IPS-18a (cell line): Measurements from ENCODE around the gene ZNF512.

ENCODE experiments used
- H3K27ac ChIP-seq: one replicate; pipeline ENCODE4 v1.5.1; 2013; ENCODE audit warnings: low read length
- H3K27me3 ChIP-seq: one replicate; pipeline ENCODE4 v1.6.1; 2013; ENCODE audit warnings: mild to moderate bottlenecking, low read length; ENCODE audit not compliant: control insufficient read depth, insufficient read depth
- H3K36me3 ChIP-seq: one replicate; pipeline ENCODE4 v1.6.1; 2013; ENCODE audit warnings: low read depth, low read length; ENCODE audit not compliant: control insufficient read depth
- H3K4me1 ChIP-seq: one replicate; pipeline ENCODE4 v1.6.1; 2013; ENCODE audit warnings: low read depth, low read length; ENCODE audit not compliant: control insufficient read depth
- H3K4me3 ChIP-seq: one replicate; pipeline ENCODE4 v1.5.1; 2013; ENCODE audit warnings: low read length
- H3K9ac ChIP-seq: one replicate; pipeline ENCODE4 v1.6.1; 2013; ENCODE audit warnings: mild to moderate bottlenecking, low read length, moderate library complexity
- H3K9me3 ChIP-seq: one replicate; pipeline ENCODE4 v1.6.1; 2013; ENCODE audit warnings: low read depth, low read length; ENCODE audit not compliant: control insufficient read depth

ZNF512 gene

DNA sequence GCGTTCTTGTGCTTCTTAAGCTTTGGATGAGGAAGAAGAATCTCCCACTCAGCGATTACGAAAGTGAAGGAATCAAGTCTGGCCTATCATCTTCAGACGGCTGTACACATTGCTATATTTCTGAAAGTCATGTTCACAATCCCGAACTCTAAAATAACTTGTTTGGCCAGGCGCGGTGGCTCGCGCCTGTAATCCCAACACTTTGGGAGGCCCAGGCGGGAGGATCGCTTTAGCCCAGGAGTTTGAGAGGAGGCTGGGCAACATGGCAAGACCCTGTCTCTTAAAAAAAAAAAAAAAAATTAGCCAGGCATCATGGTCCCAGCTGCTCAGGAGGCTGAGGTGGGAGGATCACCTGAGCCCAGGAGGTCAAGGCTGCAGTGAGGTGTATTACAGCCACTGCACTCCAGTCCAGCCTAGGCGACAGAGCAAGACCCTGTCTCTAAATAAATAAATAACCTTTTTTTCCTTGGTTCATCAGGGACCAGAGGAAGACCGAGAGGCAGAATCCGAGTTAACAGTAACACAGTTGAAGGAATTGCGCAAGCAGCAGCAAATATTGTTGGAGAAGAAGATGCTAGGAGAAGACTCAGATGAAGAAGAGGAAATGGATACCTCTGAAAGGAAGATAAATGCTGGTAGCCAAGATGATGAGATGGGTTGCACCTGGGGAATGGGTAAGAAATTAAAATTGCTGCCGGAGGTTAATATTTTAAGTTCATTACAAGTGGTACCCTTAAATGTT lies 82.0 kb downstream of the ZNF512 start:
- Histone ChIP-seq H3K36me3 (peaks cover 38% of the 10 kb centered on the region), H3K27me3 (no peaks in the 10 kb centered on the region), H3K4me3 (peak overlapping the region; percentile 69), H3K4me1 (peaks cover 3% of the 10 kb centered on the region), H3K9me3 (no peaks in the 10 kb centered on the region), H3K27ac (no peak overlapping the region), H3K9ac (peak overlapping the region; percentile 56)

DNA sequence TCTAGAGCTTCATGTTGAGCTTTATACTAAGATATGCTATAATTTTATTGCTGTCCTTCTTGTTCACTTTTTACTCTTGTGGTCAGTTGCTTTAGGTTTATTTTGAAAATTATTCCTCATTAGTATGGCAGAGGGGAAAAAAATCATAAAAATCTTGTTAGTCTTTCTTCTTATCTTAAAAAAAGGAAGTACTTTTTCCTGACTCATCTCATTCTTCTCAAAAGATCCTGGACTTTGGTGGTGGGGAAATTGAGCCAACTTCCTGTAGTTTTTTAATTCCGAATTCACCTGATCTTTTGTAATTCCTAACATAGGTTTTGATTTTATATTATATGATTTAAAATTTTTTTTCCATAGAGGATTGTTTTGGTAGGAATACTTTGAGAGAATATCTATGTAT lies 84.6 kb downstream of the ZNF512 start:
- no peaks in the 10 kb centered on the region for H3K9me3 ChIP-seq

DNA sequence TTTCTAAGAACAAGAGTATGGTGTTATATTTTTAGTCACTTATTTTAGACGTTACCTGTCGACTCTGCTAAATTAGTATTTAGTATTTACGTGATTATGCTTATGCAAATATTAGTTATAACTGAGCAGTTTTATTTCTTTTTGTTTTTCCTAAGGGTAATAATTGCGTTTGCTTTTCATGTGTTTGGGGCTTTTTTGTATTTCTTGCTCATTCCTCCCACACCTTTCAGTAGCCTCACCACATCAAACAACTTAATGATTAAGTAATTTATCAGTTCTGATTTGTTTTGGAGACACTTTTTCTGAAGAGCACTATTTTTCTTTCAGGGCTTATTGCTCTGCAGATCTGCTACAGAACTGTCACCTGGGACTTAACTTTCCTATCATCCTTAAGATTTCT lies 88.4 kb downstream of the ZNF512 start:
- Histone ChIP-seq H3K27me3 (no peaks in the 10 kb centered on the region), H3K9me3 (no peaks in the 10 kb centered on the region), H3K4me3 (no peak overlapping the region), H3K27ac (no peak overlapping the region), H3K9ac (no peak overlapping the region), H3K36me3 (peaks cover 48% of the 10 kb centered on the region), H3K4me1 (no peaks in the 10 kb centered on the region)

More for the DNA sequence above, 84.6 kb downstream of the ZNF512 start:
- Histone ChIP-seq H3K4me1 (peaks cover 3% of the 10 kb centered on the region), H3K36me3 (peaks cover 30% of the 10 kb centered on the region), H3K4me3 (no peak overlapping the region), H3K9ac (no peak overlapping the region), H3K27ac (no peak overlapping the region), H3K27me3 (no peaks in the 10 kb centered on the region)
